Esophagus (tissue), 2 donors: ENCODE results near the gene ZFP36L2. TPM values are rescaled to one million over a fixed set of nuclear protein-coding genes. Genes with fewer than 3 reads are reported as not detected.

Experiments
- H3K27ac ChIP-seq, 2 donors: one replicate each; pipeline ENCODE4 v1.5.1; 2013; ENCODE audit warnings: low read depth in 2 of 2, mild to moderate bottlenecking in 2 of 2, inconsistent platforms in 1 of 2, low read length in 1 of 2, moderate library complexity in 1 of 2
- H3K27me3 ChIP-seq, 2 donors: one replicate each; pipeline ENCODE4 v1.6.1; 2013; ENCODE audit warnings: low read length in 2 of 2, control low read depth in 1 of 2, mild to moderate bottlenecking in 1 of 2; ENCODE audit not compliant: insufficient read depth in 2 of 2, control insufficient read depth in 1 of 2
- H3K36me3 ChIP-seq, 2 donors: one replicate each; pipeline ENCODE4 v1.6.1; 2013; ENCODE audit warnings: low read length in 1 of 2; ENCODE audit not compliant: control insufficient read depth in 2 of 2, insufficient read depth in 2 of 2
- H3K4me1 ChIP-seq, 2 donors: one replicate each; pipeline ENCODE4 v1.6.1; 2013; ENCODE audit warnings: low read length in 1 of 2; ENCODE audit not compliant: control insufficient read depth in 2 of 2, insufficient read depth in 2 of 2
- H3K4me3 ChIP-seq, 2 donors: one replicate each; pipeline ENCODE4 v1.5.1; 2013; ENCODE audit warnings: low read length in 2 of 2, mild to moderate bottlenecking in 2 of 2, low read depth in 1 of 2, moderate library complexity in 1 of 2
- H3K9me3 ChIP-seq, 2 donors: one replicate each; pipeline ENCODE4 v1.6.1; 2013; ENCODE audit warnings: mild to moderate bottlenecking in 2 of 2, low read depth in 1 of 2, low read length in 1 of 2, moderate library complexity in 1 of 2; ENCODE audit not compliant: control insufficient read depth in 2 of 2, insufficient read depth in 1 of 2
- WGBS, 2 donors: extraction: QIAGEN DNeasy Blood & Tissue Kit; methylation state at CpG; one replicate each; pipeline ENCODE4 v1.1.7; 2013; 5-methylcytosine and 5-hydroxymethylcytosine counted together
- polyA plus RNA-seq, 2 donors: library from polyadenylated mRNA; stranded (reverse); fragments of 200-250 nt; gene quantifications; one replicate each; pipeline ENCODE4 v1.2.3, GENCODE V29; 2013
- donor health status: healthy with polysubstance abuse.
- donor health status: Bipolar disorder and iron deficiency.

The ZFP36L2 gene
- polyA plus RNA-seq, 2 donors, result 48.1 to 64.2 TPM

DNA sequence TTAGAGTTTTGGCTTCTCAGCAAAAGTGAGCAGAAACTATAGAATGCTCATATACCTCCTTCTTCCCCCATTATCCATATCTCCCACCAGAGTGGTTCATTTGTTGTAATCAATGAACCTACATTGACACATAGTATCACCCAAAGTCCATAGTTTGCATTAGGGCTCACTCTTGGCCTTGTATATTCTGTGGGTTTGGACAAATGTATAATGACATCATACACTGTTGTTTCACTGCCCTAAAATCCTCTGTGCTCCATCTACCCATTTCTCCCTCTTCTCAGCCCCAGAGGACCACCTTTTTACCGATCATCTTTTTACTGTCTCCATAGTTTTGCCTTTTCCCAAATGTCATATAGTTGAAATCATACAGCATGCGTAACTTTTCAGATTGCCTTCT is 24.1 kb downstream of the ZFP36L2 start:
- no peak overlapping the region for H3K4me3 ChIP-seq
- no peaks in the 10 kb centered on the region for H3K9me3 ChIP-seq
- H3K4me1 ChIP-seq, result peaks cover 4 to 6% of the 10 kb centered on the region in 2 donors
- H3K27ac ChIP-seq, result no peak overlapping the region
- H3K36me3 ChIP-seq, result no peaks in the 10 kb centered on the region
- WGBS, 2 donors, result 70 to 76% methylated on average over 2 of the region's 2 CpGs
- no peaks in the 10 kb centered on the region for H3K27me3 ChIP-seq

DNA sequence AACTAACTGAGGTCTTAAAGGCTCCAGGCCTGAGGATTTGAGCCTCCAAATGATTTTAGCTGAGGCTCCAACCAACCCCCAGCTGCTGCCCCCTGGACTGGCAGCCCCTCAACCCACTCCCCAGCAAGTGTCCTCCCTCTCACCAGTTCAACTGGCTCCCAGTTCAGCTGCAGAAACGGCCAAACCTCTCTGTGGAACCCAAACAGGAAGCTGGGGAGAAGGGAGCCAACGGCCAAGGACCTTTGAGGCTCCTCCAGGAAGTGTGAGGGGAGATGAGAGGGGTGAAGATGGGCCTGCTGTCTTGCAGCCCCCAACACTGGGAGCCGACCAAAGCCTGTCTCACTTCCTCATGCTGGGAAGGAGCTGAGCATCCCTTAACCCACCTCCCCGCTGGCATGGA is 24.9 kb downstream of the ZFP36L2 start:
- H3K4me3 ChIP-seq, result no peak overlapping the region
- peaks cover 4 to 6% of the 10 kb centered on the region in 2 donors for H3K4me1 ChIP-seq
- no peaks in the 10 kb centered on the region for H3K9me3 ChIP-seq
- no peak overlapping the region for H3K27ac ChIP-seq
- H3K36me3 ChIP-seq, result no peaks in the 10 kb centered on the region
- no peaks in the 10 kb centered on the region for H3K27me3 ChIP-seq
- WGBS, 2 donors, result 68 to 74% methylated on average over 4 of the region's 4 CpGs

GRCh38 chr2:43201016-43201415 is 25.4 kb downstream of the ZFP36L2 start:
- H3K27me3 ChIP-seq, result no peaks in the 10 kb centered on the region
- WGBS, 2 donors, result 94 to 98% methylated on average over 7 of the region's 7 CpGs

DNA sequence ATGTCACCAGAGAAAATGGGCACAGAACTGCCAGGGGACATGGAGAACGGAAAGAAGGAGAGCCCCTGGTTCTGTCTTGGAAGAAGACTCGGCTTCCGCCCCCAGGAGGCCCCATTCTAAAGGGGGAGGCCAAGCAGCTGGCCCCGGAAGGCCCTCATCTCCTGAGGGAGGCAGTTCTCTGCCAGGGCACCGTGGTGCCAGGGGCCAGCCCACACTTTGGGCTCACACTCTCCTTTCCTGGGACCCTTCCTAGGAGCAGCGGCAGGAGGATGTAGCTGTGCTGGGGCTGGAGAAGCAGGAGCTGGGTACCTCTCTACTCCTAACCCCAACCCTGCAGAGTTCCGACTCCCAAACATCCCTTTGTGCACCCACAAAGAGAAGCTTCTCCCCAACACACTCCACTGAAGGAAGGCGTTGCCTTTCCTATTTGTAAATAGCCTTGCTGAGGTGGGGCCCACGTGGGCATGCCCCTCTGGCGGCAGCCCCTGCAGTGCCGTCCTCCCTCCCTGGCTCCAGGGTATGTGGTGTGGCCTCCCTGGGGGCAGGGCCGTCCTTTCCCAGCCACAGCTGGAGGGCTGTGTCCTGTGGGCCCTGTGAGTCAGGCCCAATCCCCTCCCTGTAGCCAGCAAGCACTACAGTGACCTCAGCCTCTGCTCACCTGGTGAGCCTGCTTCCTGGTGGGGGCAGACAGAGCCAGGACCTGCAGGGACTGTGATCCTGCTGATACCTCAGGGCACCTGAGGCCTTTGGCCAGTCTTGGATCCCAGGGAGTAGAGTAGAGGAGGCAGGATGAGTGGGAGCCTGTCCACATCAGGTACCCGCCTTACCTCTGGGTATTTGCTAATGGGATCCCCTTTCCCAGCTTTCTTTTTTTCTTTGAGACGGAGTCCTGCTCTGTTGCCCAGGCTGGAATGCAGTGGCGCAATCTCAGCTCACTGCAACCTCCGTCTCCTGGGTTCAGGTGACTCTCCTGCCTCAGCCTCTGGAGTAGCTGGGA is 26.6 kb downstream of the ZFP36L2 start:
- Histone ChIP-seq H3K27me3 (no peaks in the 10 kb centered on the region), H3K4me1 (peaks cover 4 to 8% of the 10 kb centered on the region in 2 donors), H3K27ac (peak overlapping the region; percentile 13 to 23), H3K4me3 (no peak overlapping the region), H3K36me3 (no peaks in the 10 kb centered on the region), H3K9me3 (no peaks in the 10 kb centered on the region)
- 78 to 80% methylated on average over 15 to 16 of the region's 16 CpGs for WGBS, 2 donors

More at GRCh38 chr2:43201016-43201415, 25.4 kb downstream of the ZFP36L2 start:
- H3K9me3 ChIP-seq, result no peaks in the 10 kb centered on the region
- H3K36me3 ChIP-seq, result no peaks in the 10 kb centered on the region
- H3K4me1 ChIP-seq, result peaks cover 4 to 6% of the 10 kb centered on the region in 2 donors
- no peak overlapping the region for H3K27ac ChIP-seq
- H3K4me3 ChIP-seq, result no peak overlapping the region

DNA sequence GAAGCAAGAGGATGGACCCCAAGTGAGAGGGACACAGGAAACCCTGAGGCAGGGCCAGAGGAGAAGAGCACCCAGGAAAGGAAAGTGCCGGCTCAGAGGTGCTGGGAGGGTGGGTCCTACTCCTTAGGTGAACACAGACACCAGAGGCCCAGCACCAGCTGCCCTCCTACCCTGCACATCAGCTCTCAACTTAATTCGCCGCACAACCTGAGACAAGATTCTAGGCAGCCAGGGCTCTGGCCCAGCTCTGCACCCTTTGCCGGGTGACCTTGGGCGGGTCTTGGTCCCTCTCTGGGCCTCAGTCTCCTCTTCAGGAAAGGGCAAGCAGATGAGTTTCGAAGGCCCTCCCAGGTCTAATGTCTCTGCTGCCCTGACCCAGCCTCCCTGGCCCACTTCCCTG is 28.1 kb downstream of the ZFP36L2 start:
- Histone ChIP-seq H3K27ac (no peak overlapping the region), H3K27me3 (no peaks in the 10 kb centered on the region), H3K36me3 (no peaks in the 10 kb centered on the region), H3K4me1 (peaks cover 4 to 18% of the 10 kb centered on the region in 2 donors), H3K9me3 (no peaks in the 10 kb centered on the region), H3K4me3 (no peak overlapping the region)
- 98 to 100% methylated on average over 6 of the region's 6 CpGs for WGBS, 2 donors

- Histone ChIP-seq H3K27ac (no peak overlapping the region), H3K27me3 (no peaks in the 10 kb centered on the region), H3K4me3 (no peak overlapping the region), H3K4me1 (peaks cover 4 to 19% of the 10 kb centered on the region in 2 donors), H3K9me3 (no peaks in the 10 kb centered on the region), H3K36me3 (no peaks in the 10 kb centered on the region)
- WGBS, 2 donors, result 82 to 92% methylated on average over 5 of the region's 5 CpGs
Measured at GRCh38 chr2:43197588-43197896, 28.9 kb downstream of the ZFP36L2 start.

DNA sequence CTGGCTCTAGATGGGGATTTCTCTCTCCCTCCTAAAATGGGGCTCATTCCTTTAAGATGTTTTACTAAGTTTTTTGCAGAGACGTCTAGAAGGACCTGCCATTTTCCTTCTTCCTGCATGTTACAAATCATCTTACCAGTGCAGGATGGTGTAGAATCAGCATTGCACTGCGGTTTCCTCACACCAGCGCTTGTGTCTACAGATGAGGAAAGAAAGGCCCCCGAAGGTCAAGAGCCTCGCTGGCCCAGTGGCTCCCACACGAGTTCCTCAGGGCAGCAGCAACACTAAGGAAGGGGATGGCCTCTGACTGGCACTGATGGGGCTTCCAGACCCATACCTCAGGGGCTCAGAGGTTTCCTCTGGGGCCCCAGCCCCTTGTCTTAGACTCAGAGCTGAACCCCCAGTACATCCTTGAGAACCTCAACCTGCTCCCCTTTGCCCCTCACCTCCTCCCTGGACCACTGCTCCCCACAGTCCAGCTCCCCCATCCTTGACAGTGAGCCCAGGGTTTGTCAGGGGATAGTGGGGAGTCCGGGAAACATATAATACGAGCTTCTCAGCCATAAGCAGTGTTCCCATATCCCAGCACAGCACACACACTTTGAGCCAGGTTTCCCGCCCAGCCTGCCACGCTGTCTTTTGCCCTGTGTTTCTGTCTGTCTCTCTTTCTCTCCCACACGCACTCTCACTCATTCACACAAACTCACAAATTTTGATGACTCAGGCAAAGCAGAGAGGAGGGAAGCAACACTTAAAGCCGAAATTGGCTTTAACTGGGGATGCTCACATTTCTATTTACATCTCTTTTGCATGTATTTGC is 29.4 kb downstream of the ZFP36L2 start:
- Histone ChIP-seq H3K27me3 (no peaks in the 10 kb centered on the region), H3K9me3 (no peaks in the 10 kb centered on the region), H3K36me3 (no peaks in the 10 kb centered on the region), H3K27ac (no peak overlapping the region), H3K4me3 (no peak overlapping the region), H3K4me1 (peaks cover 4 to 19% of the 10 kb centered on the region in 2 donors)
- WGBS, 2 donors, result 78 to 81% methylated on average over 12 of the region's 12 CpGs

DNA sequence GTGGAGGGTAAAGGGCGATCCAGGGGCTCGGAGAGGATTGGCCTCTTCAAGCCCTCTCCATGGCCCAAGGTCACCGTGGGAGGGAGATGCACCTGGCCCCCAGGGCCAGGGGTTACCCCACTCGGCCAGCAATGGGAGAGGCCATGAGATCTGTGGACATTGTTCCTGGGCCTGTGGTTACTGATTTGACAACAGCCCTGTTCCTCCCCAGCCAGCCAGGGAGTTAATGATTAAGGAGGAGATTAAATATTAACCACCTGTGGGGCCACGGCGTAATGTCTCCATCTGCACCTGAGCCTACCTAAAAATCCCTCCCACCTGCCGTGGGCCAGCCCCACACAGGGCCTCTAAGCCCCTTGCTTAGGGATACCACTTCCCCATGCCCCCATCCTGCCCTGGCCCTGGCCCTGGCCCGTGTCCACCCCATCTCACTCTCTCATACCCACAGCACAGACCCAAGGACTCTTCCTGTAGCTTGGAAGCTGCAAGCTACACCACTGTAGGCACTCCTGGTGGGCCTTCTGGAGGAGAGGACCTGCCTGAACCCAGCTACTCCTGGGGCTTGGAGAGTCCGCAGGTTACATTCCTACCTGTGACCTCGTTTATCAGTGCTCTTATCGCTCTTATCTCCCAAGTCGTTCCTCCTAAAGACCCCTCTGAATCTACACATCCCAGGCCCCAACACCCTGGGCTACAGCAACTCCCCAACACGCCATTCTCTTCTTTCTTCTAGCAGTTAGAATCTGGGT is 32.1 kb downstream of the ZFP36L2 start:
- Histone ChIP-seq H3K36me3 (no peaks in the 10 kb centered on the region), H3K9me3 (no peaks in the 10 kb centered on the region), H3K4me3 (no peak overlapping the region), H3K27ac (peak overlapping the region in 1 of 2 donors; percentile 78), H3K27me3 (no peaks in the 10 kb centered on the region), H3K4me1 (peaks cover 0 to 15% of the 10 kb centered on the region in 2 donors)
- 64 to 81% methylated on average over 13 of the region's 13 CpGs for WGBS, 2 donors

GRCh38 chr2:43193652-43194120 is 32.7 kb downstream of the ZFP36L2 start:
- Histone ChIP-seq H3K36me3 (no peaks in the 10 kb centered on the region), H3K27ac (no peak overlapping the region), H3K4me3 (no peak overlapping the region), H3K4me1 (peaks cover 0 to 15% of the 10 kb centered on the region in 2 donors), H3K27me3 (no peaks in the 10 kb centered on the region), H3K9me3 (no peaks in the 10 kb centered on the region)
- 56 to 87% methylated on average over 4 of the region's 4 CpGs for WGBS, 2 donors
